HEK293 (cell line): ENCODE data around the gene HOXB4.
A peak's percentile ranks its signal among the peaks of the same experiment; 100 is the strongest.

Experiments
- CTCF ChIA-PET: fragments of 350-600 bp; formaldehyde crosslinking; extraction: SDS; loops from one replicate; lab custom pipeline; 2021; ENCODE audit warnings: antibody characterized with exemption; lab: Yijun Ruan, JAX
- POLR2A ChIA-PET: fragments of 300-600 bp; formaldehyde crosslinking; extraction: SDS; loops from one replicate; lab custom pipeline; 2020; ENCODE audit warnings: antibody characterized with exemption, inconsistent platforms; lab: Yijun Ruan, JAX
- H3K27ac ChIP-seq: fragments of 200-500 bp; sonication (Bioruptor generic); 2 replicates; pipeline ENCODE4 v1.5.1; 2014; ENCODE audit warnings: low read depth, low read length, control low read depth, inconsistent platforms; ENCODE audit errors: extremely low read depth
- H3K36me3 ChIP-seq, 2 experiments: fragments of 200-500 bp in 1 of 2; sonication (Bioruptor generic) in 1 of 2; 1 replicate in 1 of 2; 2 replicates in 1 of 2; pipeline ENCODE4 v1.5.1; 2014 to 2017; ENCODE audit warnings: inconsistent platforms in 2 of 2, low read length in 2 of 2; ENCODE audit not compliant: control insufficient read depth in 2 of 2, insufficient read depth in 1 of 2
- H3K4me1 ChIP-seq: fragments of 200-500 bp; sonication (Bioruptor generic); 2 replicates; pipeline ENCODE4 v1.5.1; 2014; ENCODE audit warnings: mild to moderate bottlenecking, low read length, inconsistent platforms; ENCODE audit not compliant: control insufficient read depth, insufficient read depth
- H3K4me3 ChIP-seq: 2 replicates; pipeline ENCODE4 v1.5.1; 2011; ENCODE audit warnings: low read depth, mild to moderate bottlenecking, control low read depth, low read length, moderate library complexity
- H3K9me3 ChIP-seq: fragments of 200-500 bp; sonication (Bioruptor generic); 2 replicates; pipeline ENCODE4 v1.5.1; 2014; ENCODE audit warnings: low read depth, low read length, inconsistent platforms; ENCODE audit not compliant: control insufficient read depth, insufficient read depth
- GLIS2 ChIP-seq: fragments of 450-650 bp; formaldehyde crosslinking; IDR thresholded peaks from 2 replicates; pipeline ENCODE4 v1.5.1; 2016; ENCODE audit warnings: missing biosample characterization, missing genetic modification characterization
- KLF16 ChIP-seq: fragments of 450-650 bp; formaldehyde crosslinking; IDR thresholded peaks from 2 replicates; pipeline ENCODE4 v1.5.1; 2017; ENCODE audit warnings: missing biosample characterization, missing genetic modification characterization
- TSHZ1 ChIP-seq: fragments of 450-650 bp; formaldehyde crosslinking; IDR thresholded peaks from 2 replicates; pipeline ENCODE4 v1.5.1; 2016; ENCODE audit warnings: missing biosample characterization, missing genetic modification characterization, borderline replicate concordance
- ZBTB44 ChIP-seq: fragments of 450-650 bp; IDR thresholded peaks from 2 replicates; pipeline ENCODE4 v1.5.1; 2018; ENCODE audit warnings: missing biosample characterization, mild to moderate bottlenecking, missing genetic modification characterization
- ZFHX2 ChIP-seq: fragments of 450-650 bp; formaldehyde crosslinking; conservative IDR thresholded peaks from 2 replicates; pipeline ENCODE4 v1.5.1; 2016; ENCODE audit warnings: missing biosample characterization, missing genetic modification characterization
- ZFP41 ChIP-seq: fragments of 450-650 bp; formaldehyde crosslinking; IDR thresholded peaks from 2 replicates; pipeline ENCODE4 v1.5.1; 2016; ENCODE audit warnings: missing biosample characterization, missing genetic modification characterization, borderline replicate concordance
- ZNF157 ChIP-seq: fragments of 450-650 bp; formaldehyde crosslinking; IDR thresholded peaks from 2 replicates; pipeline ENCODE4 v1.5.1; 2016; ENCODE audit warnings: missing biosample characterization, missing genetic modification characterization
- ZNF19 ChIP-seq: fragments of 450-650 bp; formaldehyde crosslinking; IDR thresholded peaks from 2 replicates; pipeline ENCODE4; 2016; ENCODE audit warnings: missing biosample characterization, missing genetic modification characterization, low read depth
- ZNF274 ChIP-seq, 2 experiments: fragments of 200-500 bp in 1 of 2; fragments of 450-650 bp in 1 of 2; sonication (Bioruptor generic) in 1 of 2; formaldehyde crosslinking in 1 of 2; IDR thresholded peaks; 2 replicates each; pipeline versions ENCODE4 v1.5.1 to v1.6.1; 2014 to 2016; ENCODE audit warnings: borderline replicate concordance in 1 of 2, inconsistent platforms in 1 of 2, low read length in 1 of 2, missing biosample characterization in 1 of 2, missing genetic modification characterization in 1 of 2
- ZNF292 ChIP-seq: fragments of 450-650 bp; formaldehyde crosslinking; IDR thresholded peaks from 2 replicates; pipeline ENCODE4 v1.5.1; 2016; ENCODE audit warnings: low read depth, missing biosample characterization, missing genetic modification characterization, borderline replicate concordance
- ZNF341 ChIP-seq: fragments of 450-650 bp; formaldehyde crosslinking; IDR thresholded peaks from 2 replicates; pipeline ENCODE4; 2016; ENCODE audit warnings: low read depth, missing biosample characterization, missing genetic modification characterization
- ZNF366 ChIP-seq: fragments of 450-650 bp; formaldehyde crosslinking; conservative IDR thresholded peaks from 2 replicates; pipeline ENCODE4 v1.5.1; 2016; ENCODE audit warnings: missing biosample characterization, missing genetic modification characterization
- ZNF391 ChIP-seq: fragments of 450-650 bp; formaldehyde crosslinking; IDR thresholded peaks from 2 replicates; pipeline ENCODE4 v1.5.1; 2016; ENCODE audit warnings: low read depth, missing biosample characterization, missing genetic modification characterization, borderline replicate concordance
- ZNF596 ChIP-seq: fragments of 450-650 bp; IDR thresholded peaks from 2 replicates; pipeline ENCODE4 v1.5.0; 2018; ENCODE audit warnings: missing biosample characterization, mild to moderate bottlenecking, missing genetic modification characterization, moderate library complexity
- ZNF624 ChIP-seq: fragments of 450-650 bp; formaldehyde crosslinking; IDR thresholded peaks from 2 replicates; pipeline ENCODE4 v1.5.1; 2017; ENCODE audit warnings: missing biosample characterization, missing genetic modification characterization
- ZNF670 ChIP-seq: fragments of 450-650 bp; formaldehyde crosslinking; IDR thresholded peaks from 2 replicates; pipeline ENCODE4 v1.5.1; 2016; ENCODE audit warnings: missing biosample characterization, missing genetic modification characterization, low read depth
- ZNF747 ChIP-seq: fragments of 450-650 bp; formaldehyde crosslinking; IDR thresholded peaks from 2 replicates; pipeline ENCODE4 v1.5.1; 2016; ENCODE audit warnings: missing biosample characterization, missing genetic modification characterization
- ZSCAN23 ChIP-seq: fragments of 450-650 bp; formaldehyde crosslinking; IDR thresholded peaks from 2 replicates; pipeline ENCODE4 v1.5.1; 2016; ENCODE audit warnings: missing biosample characterization, missing genetic modification characterization
- ZXDB ChIP-seq: fragments of 450-650 bp; formaldehyde crosslinking; IDR thresholded peaks from 2 replicates; pipeline ENCODE4 v1.5.1; 2016; ENCODE audit warnings: missing biosample characterization, missing genetic modification characterization
- TF ChIP-seq, protein P1 (sequence below): fragments of 450-650 bp; formaldehyde crosslinking; IDR thresholded peaks from 2 replicates; pipeline ENCODE4 v1.5.1; 2016; ENCODE audit warnings: missing biosample characterization, missing genetic modification characterization
- TF ChIP-seq, protein P2 (sequence below): fragments of 450-650 bp; formaldehyde crosslinking; IDR thresholded peaks from 2 replicates; pipeline ENCODE4 v1.5.1; 2016; ENCODE audit warnings: missing biosample characterization, missing genetic modification characterization
- TF ChIP-seq, protein P3 (sequence below): fragments of 450-650 bp; formaldehyde crosslinking; IDR thresholded peaks from 2 replicates; pipeline ENCODE4 v1.5.1; 2017; ENCODE audit warnings: missing biosample characterization, missing genetic modification characterization

The HOXB4 gene

DNA sequence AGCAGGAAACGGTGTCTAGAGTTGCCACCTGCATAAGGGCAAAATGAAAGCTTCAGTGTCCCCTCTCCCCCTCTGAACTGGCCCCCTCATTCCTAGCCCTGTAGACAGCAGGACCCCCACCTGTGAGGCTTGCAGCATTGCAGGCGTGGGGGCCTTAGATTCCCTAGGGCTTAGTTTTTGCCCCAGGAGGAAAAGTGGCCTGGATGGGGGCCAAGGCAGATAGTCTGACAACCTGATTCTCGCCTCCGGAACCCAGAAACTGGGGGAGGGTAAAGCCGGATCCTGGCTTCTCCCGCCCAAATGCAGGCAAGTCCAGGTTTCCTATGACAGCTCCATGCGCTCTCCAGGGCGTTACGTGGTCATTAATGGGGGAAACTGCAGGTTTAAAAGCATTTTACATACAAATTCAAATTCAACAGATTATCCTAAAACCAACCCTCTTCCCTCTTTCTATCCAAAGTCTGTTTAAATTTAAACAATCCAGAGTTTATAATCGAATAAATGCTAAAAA lies 27.3 kb upstream of the HOXB4 start (continued):
- TF ChIP-seq ZNF274 (IDR thresholded peaks at IDR 0.05; ENCODE audit: low read length): no peak
- TF ChIP-seq ZNF274 (tag by site-specific recombination; IDR thresholded peaks at IDR 0.05; ENCODE audit: borderline replicate concordance): no peak
- TF ChIP-seq ZNF670: no peak
- TF ChIP-seq ZNF157 (tag by site-specific recombination): no peak
- TF ChIP-seq ZNF292 (tag by site-specific recombination): no peak
- TF ChIP-seq, protein P1, sequence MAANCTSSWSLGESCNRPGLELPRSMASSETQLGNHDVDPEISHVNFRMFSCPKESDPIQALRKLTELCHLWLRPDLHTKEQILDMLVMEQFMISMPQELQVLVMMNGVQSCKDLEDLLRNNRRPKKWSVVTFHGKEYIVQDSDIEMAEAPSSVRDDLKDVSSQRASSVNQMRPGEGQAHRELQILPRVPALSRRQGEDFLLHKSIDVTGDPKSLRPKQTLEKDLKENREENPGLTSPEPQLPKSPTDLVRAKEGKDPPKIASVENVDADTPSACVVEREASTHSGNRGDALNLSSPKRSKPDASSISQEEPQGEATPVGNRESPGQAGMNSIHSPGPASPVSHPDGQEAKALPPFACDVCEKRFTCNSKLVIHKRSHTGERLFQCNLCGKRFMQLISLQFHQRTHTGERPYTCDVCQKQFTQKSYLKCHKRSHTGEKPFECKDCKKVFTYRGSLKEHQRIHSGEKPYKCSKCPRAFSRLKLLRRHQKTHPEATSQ (tag by site-specific recombination): no peak
- TF ChIP-seq GLIS2 (tag by site-specific recombination): peak; percentile 71; the same call in 1 of the 2 replicates
- peak; percentile 69 for TF ChIP-seq ZFHX2 (tag by site-specific recombination)
- TF ChIP-seq, protein P2, sequence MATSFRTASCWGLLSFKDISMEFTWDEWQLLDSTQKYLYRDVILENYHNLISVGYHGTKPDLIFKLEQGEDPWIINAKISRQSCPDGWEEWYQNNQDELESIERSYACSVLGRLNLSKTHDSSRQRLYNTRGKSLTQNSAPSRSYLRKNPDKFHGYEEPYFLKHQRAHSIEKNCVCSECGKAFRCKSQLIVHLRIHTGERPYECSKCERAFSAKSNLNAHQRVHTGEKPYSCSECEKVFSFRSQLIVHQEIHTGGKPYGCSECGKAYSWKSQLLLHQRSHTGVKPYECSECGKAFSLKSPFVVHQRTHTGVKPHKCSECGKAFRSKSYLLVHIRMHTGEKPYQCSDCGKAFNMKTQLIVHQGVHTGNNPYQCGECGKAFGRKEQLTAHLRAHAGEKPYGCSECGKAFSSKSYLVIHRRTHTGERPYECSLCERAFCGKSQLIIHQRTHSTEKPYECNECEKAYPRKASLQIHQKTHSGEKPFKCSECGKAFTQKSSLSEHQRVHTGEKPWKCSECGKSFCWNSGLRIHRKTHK (tag by site-specific recombination): no peak
- no peak for TF ChIP-seq ZNF19 (tag by site-specific recombination)
- TF ChIP-seq ZFP41 (tag by site-specific recombination): no peak

DNA sequence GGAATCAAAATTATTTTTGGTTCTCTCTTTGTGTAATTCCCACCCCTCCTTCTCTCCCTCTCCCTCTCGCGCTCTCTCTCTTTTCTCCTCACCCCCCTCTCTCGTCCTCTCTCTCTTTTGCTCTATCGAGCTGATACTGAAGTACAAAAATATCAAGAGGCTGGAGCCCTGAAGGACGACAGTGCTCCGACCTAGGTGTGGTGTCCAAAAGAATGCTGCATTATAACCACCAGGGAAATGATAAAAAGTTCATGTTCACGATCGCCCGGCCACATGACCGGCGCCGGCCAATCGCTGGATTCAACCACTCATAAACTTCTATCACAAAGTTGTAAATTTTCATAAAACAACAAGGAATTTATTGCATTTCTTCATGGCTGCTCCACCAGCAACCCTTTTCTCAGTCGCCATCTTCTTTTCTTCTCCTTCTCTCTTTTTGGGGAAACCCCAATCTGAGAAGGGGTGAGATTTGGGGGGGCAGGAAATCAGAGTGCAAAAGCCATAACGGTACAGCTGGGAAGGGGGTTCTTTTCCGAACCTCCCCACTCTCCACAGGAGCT lies 26.7 kb upstream of the HOXB4 start, which contains the start of gene HOXB6:
TSS of gene HOXB6 (minus strand) at position 217 of the 560 bp plus-strand sequence. CDS start 6,836 bp downstream, outside the sequence.
- Histone ChIP-seq H3K4me3 (peak within 1 kb of the TSS; percentile 57), H3K36me3 (peaks cover 7 to 15% of the 10 kb centered on the region in 2 experiments), H3K9me3 (no peaks in the 10 kb centered on the region), H3K4me1 (peaks cover 41% of the 10 kb centered on the region), H3K27ac (peak within 1 kb of the TSS; percentile 86)
- ChIA-PET CTCF (interaction anchor here (0.6 to 0.9 kb wide), 4 partner anchors 30 to 525 kb away, joined by 3 to 4 read pairs (median 3); no protein-coding TSS in a partner anchor), POLR2A (interaction anchor here (0.7 to 1.2 kb wide), 4 partner anchors 13 to 968 kb away, joined by 3 to 8 read pairs (median 5); no protein-coding TSS in a partner anchor)
- peak; percentile 37; the same call in 1 of the 2 replicates for TF ChIP-seq ZNF624 (tag by site-specific recombination)
- TF ChIP-seq, protein P2 (tag by site-specific recombination): no peak
- TF ChIP-seq ZNF596 (tag by site-specific recombination): peak; percentile 95
- TF ChIP-seq ZNF391 (tag by site-specific recombination): no peak
- no peak for TF ChIP-seq ZNF747 (tag by site-specific recombination)
- TF ChIP-seq ZBTB44 (tag by site-specific recombination): peak; percentile 71
- peak; percentile 69 for TF ChIP-seq ZXDB (tag by site-specific recombination)
- 0 out of 2 replicates have a peak, but pooled peaks have one; percentile 12 for TF ChIP-seq TSHZ1 (tag by site-specific recombination)
- peak; percentile 75 for TF ChIP-seq ZNF341 (tag by site-specific recombination)
- TF ChIP-seq, protein P3, sequence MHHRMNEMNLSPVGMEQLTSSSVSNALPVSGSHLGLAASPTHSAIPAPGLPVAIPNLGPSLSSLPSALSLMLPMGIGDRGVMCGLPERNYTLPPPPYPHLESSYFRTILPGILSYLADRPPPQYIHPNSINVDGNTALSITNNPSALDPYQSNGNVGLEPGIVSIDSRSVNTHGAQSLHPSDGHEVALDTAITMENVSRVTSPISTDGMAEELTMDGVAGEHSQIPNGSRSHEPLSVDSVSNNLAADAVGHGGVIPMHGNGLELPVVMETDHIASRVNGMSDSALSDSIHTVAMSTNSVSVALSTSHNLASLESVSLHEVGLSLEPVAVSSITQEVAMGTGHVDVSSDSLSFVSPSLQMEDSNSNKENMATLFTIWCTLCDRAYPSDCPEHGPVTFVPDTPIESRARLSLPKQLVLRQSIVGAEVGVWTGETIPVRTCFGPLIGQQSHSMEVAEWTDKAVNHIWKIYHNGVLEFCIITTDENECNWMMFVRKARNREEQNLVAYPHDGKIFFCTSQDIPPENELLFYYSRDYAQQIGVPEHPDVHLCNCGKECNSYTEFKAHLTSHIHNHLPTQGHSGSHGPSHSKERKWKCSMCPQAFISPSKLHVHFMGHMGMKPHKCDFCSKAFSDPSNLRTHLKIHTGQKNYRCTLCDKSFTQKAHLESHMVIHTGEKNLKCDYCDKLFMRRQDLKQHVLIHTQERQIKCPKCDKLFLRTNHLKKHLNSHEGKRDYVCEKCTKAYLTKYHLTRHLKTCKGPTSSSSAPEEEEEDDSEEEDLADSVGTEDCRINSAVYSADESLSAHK (tag by site-specific recombination): 0 out of 2 replicates have a peak, but pooled peaks have one; percentile 9
- peak; percentile 55 for TF ChIP-seq ZNF366 (tag by site-specific recombination)
- TF ChIP-seq ZSCAN23: 0 out of 2 replicates have a peak, but pooled peaks have one; percentile 34
- no peak for TF ChIP-seq ZFP41 (tag by site-specific recombination)
- peak; percentile 56; the same call in 1 of the 2 replicates for TF ChIP-seq KLF16 (tag by site-specific recombination)
